Liver (tissue), 9 donors: ENCODE measurements around the gene TAGLN2. TPM values are rescaled to one million over a fixed set of nuclear protein-coding genes. Genes with fewer than 3 reads are reported as not detected.

ENCODE experiments used
- DNase-seq: peaks from one replicate; pipeline ENCODE4 v3.0.0-alpha.2; 2017; ENCODE audit warnings: low spot score
- H3K27ac ChIP-seq, 2 donors: one replicate each; pipeline ENCODE4 v1.7.0; 2013; ENCODE audit warnings: inconsistent platforms in 2 of 2, low read length in 2 of 2, control low read depth in 1 of 2, low read depth in 1 of 2, mild to moderate bottlenecking in 1 of 2
- H3K27me3 ChIP-seq, 4 donors: one replicate each; pipeline versions ENCODE4 v1.6.1 to v1.7.0; 2013; ENCODE audit warnings: low read length in 3 of 4, inconsistent platforms in 1 of 4, mild to moderate bottlenecking in 1 of 4, moderate library complexity in 1 of 4; ENCODE audit not compliant: control insufficient read depth in 4 of 4, insufficient read depth in 4 of 4
- H3K36me3 ChIP-seq, 4 donors: one replicate each; pipeline versions ENCODE4 v1.6.1 to v1.7.0; 2013; ENCODE audit warnings: low read length in 3 of 4, mild to moderate bottlenecking in 3 of 4, low read depth in 1 of 4, moderate library complexity in 1 of 4; ENCODE audit not compliant: control insufficient read depth in 4 of 4, insufficient read depth in 3 of 4
- H3K4me1 ChIP-seq, 4 donors: one replicate each; pipeline versions ENCODE4 v1.6.1 to v1.7.0; 2013; ENCODE audit warnings: low read length in 3 of 4, mild to moderate bottlenecking in 3 of 4, moderate library complexity in 1 of 4; ENCODE audit not compliant: control insufficient read depth in 4 of 4, insufficient read depth in 4 of 4
- H3K4me3 ChIP-seq, 3 donors: one replicate each; pipeline versions ENCODE4 v1.6.1 to v1.7.0; 2013; ENCODE audit warnings: low read length in 3 of 3, control low read depth in 1 of 3, low read depth in 1 of 3, mild to moderate bottlenecking in 1 of 3
- H3K9ac ChIP-seq, 2 donors: one replicate each; pipeline ENCODE4 v1.7.0; 2013; ENCODE audit warnings: low read length in 2 of 2, mild to moderate bottlenecking in 2 of 2, moderate library complexity in 2 of 2, control low read depth in 1 of 2, low read depth in 1 of 2
- H3K9me3 ChIP-seq, 4 donors: one replicate each; pipeline versions ENCODE4 v1.6.1 to v1.7.0; 2013; ENCODE audit warnings: low read length in 3 of 4; ENCODE audit not compliant: control insufficient read depth in 4 of 4
- EGR1 ChIP-seq, 2 donors: IDR thresholded peaks; 2 replicates each; pipeline ENCODE4 v1.6.1; 2016 to 2018; ENCODE audit warnings: antibody characterized with exemption in 2 of 2, low read depth in 2 of 2
- FOXA1 ChIP-seq: IDR thresholded peaks from 2 replicates; pipeline ENCODE4 v1.6.1; 2016; ENCODE audit warnings: antibody characterized with exemption
- FOXA2 ChIP-seq: IDR thresholded peaks from 2 replicates; pipeline ENCODE4 v1.6.1; 2016; ENCODE audit warnings: antibody characterized with exemption
- HNF4A ChIP-seq, 2 donors: conservative IDR thresholded peaks; 2 replicates each; pipeline ENCODE4 v1.6.1; 2016; ENCODE audit warnings: antibody characterized with exemption in 2 of 2, mild to moderate bottlenecking in 2 of 2
- HNF4G ChIP-seq: IDR thresholded peaks from 2 replicates; pipeline ENCODE4 v1.6.1; 2016; ENCODE audit warnings: antibody characterized with exemption
- NR2F2 ChIP-seq: IDR thresholded peaks from 2 replicates; pipeline ENCODE4 v1.6.1; 2016; ENCODE audit warnings: antibody characterized with exemption
- RAD21 ChIP-seq, 2 donors: IDR thresholded peaks; 2 replicates each; pipeline ENCODE4 v1.6.1; 2016; ENCODE audit warnings: antibody characterized with exemption in 2 of 2, mild to moderate bottlenecking in 2 of 2
- RXRA ChIP-seq, 2 donors: IDR thresholded peaks; 2 replicates each; pipeline ENCODE4 v1.6.1; 2017 to 2018; ENCODE audit warnings: antibody characterized with exemption in 2 of 2, mild to moderate bottlenecking in 1 of 2
- SP1 ChIP-seq: IDR thresholded peaks from 2 replicates; pipeline ENCODE4 v1.6.1; 2018; ENCODE audit warnings: antibody characterized with exemption, mild to moderate bottlenecking
- TAF1 ChIP-seq: conservative IDR thresholded peaks from 2 replicates; pipeline ENCODE4 v1.6.1; 2016; ENCODE audit warnings: antibody characterized with exemption, mild to moderate bottlenecking
- YY1 ChIP-seq: IDR thresholded peaks from 2 replicates; pipeline ENCODE4 v1.6.1; 2016; ENCODE audit warnings: antibody characterized with exemption, mild to moderate bottlenecking
- WGBS: extraction: QIAGEN DNeasy Blood & Tissue Kit; methylation state at CpG from one replicate; pipeline ENCODE4 v1.1.7; 2013; 5-methylcytosine and 5-hydroxymethylcytosine counted together
- polyA plus RNA-seq, 2 donors: library from polyadenylated mRNA; stranded (reverse) in 1 of 2; unstranded in 1 of 2; fragments of 200-250 nt in 1 of 2; fragments of >200 nt in 1 of 2; fragmentation: Nextera tagmentation in 1 of 2; extraction: Ambion mirVana in 1 of 2; gene quantifications; one replicate each; pipeline versions ENCODE4 v1.2.1 to v1.2.3, GENCODE V29; 2013 to 2015
- total RNA-seq, 2 donors: library from RNA; depleted of rRNA; stranded (reverse); fragments of >200 nt; gene quantifications; one replicate each; pipeline ENCODE4 v1.2.3, GENCODE V29; 2014
- TF ChIP-seq, protein P1 (sequence below): fragments of 150-350 bp; IDR thresholded peaks from 2 replicates; pipeline ENCODE4 v1.5.1; 2017; ENCODE audit warnings: improper control_type of control experiment, low read depth, low read length; ENCODE audit not compliant: missing input control
- donor health status: healthy.
- donor health status: healthy.
- donor health status: healthy.
- donor health status: healthy.
- donor health status: healthy.

Gene TAGLN2
- total and polyA plus RNA-seq, 4 donors: 46.4 to 113 (median 79.8) TPM

- TF ChIP-seq, protein P1, sequence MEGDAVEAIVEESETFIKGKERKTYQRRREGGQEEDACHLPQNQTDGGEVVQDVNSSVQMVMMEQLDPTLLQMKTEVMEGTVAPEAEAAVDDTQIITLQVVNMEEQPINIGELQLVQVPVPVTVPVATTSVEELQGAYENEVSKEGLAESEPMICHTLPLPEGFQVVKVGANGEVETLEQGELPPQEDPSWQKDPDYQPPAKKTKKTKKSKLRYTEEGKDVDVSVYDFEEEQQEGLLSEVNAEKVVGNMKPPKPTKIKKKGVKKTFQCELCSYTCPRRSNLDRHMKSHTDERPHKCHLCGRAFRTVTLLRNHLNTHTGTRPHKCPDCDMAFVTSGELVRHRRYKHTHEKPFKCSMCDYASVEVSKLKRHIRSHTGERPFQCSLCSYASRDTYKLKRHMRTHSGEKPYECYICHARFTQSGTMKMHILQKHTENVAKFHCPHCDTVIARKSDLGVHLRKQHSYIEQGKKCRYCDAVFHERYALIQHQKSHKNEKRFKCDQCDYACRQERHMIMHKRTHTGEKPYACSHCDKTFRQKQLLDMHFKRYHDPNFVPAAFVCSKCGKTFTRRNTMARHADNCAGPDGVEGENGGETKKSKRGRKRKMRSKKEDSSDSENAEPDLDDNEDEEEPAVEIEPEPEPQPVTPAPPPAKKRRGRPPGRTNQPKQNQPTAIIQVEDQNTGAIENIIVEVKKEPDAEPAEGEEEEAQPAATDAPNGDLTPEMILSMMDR: no peak
- no peak for TF ChIP-seq FOXA2
- no peak for TF ChIP-seq HNF4G
- no peak for TF ChIP-seq FOXA1
- peak; percentile 94 for TF ChIP-seq NR2F2
- no peak for TF ChIP-seq TAF1
- peak; percentile 87 for TF ChIP-seq SP1
Observed at GRCh38 chr1:159922511-159923202, 2.6 kb downstream of the TAGLN2 start (continued).

- Histone ChIP-seq H3K4me1 (peaks cover 12 to 37% (median 23%) of the 10 kb centered on the region in 4 donors), H3K36me3 (peaks cover 8 to 30% (median 21%) of the 10 kb centered on the region in 4 donors), H3K27ac (peak overlapping the region; percentile 95 to 97), H3K9ac (no peak overlapping the region), H3K27me3 (no peaks in the 10 kb centered on the region), H3K9me3 (no peaks in the 10 kb centered on the region), H3K4me3 (peak overlapping the region in 2 of 3 donors; percentile 9 to 18)
- WGBS: 71% methylated on average over 18 of the region's 18 CpGs
- peak; percentile 6 for TF ChIP-seq YY1
- no peak for TF ChIP-seq TAF1
- DNase-seq: no peak
Observed at GRCh38 chr1:159921700-159922504, 3.4 kb downstream of the TAGLN2 start.

DNA sequence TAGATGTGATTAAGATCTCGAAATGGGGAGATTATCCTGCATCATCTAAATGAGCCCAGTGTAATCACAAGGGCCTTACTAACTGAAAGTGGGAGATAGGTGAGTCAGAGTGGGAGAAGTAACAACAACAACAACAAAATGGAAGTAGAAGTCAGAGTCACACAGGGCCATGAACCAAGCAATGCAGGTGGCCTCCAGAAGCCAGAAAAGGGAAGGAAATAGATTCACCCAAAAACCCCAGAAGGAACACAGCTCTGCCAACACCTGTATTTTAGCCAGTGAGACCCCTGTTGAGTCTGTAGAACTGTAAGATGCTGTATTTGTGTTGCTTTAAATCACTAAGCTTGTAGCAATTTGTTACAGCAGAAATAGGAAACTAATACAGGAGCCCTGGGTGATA lies 4.1 kb downstream of the TAGLN2 start:
- H3K4me1 ChIP-seq: peaks cover 12 to 36% (median 25%) of the 10 kb centered on the region in 4 donors
- H3K27me3 ChIP-seq: no peaks in the 10 kb centered on the region
- TF ChIP-seq RXRA (IDR thresholded peaks at IDR 0.05) (no peak), SP1 (no peak), FOXA1 (no peak), NR2F2 (no peak), TAF1 (no peak), YY1 (no peak), HNF4A (conservative IDR thresholded peaks at IDR 0.05) (no peak), EGR1 (IDR thresholded peaks at IDR 0.05; ENCODE audit: low read depth in 2 of 2) (no peak)
- WGBS: 77% methylated on average over 1 of the region's 1 CpG
- H3K9ac ChIP-seq: no peak overlapping the region
- DNase-seq: no peak
- peak overlapping the region; percentile 95 to 97 for H3K27ac ChIP-seq
- no peaks in the 10 kb centered on the region for H3K9me3 ChIP-seq
- no peak overlapping the region for H3K4me3 ChIP-seq
- peaks cover 8 to 31% (median 23%) of the 10 kb centered on the region in 4 donors for H3K36me3 ChIP-seq

DNA sequence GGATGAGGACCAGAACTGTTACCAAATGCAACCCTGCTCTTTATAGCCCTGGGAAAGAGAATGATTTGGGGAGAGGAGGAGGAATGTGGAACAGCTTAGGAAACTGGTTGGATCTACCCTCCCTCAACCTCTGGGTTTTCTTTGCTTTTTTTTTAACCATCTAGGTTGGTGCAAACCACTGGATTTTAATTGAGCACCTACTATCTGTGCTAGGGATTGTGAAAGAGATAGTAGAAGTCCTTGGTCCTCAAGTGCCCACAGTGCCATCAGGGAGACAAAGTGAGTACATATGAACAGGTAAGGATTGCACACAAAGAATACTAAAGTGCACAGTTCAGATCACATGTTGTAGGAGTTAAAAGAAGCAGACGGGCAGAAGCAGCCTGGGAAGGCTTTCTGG lies 4.7 kb downstream of the TAGLN2 start:
- no peak for TF ChIP-seq RAD21 (IDR thresholded peaks at IDR 0.05)
- Histone ChIP-seq H3K9me3 (no peaks in the 10 kb centered on the region), H3K9ac (no peak overlapping the region), H3K4me1 (peaks cover 12 to 30% (median 23%) of the 10 kb centered on the region in 4 donors), H3K27me3 (no peaks in the 10 kb centered on the region), H3K36me3 (peaks cover 8 to 31% (median 23%) of the 10 kb centered on the region in 4 donors), H3K27ac (no peak overlapping the region), H3K4me3 (no peak overlapping the region)
- WGBS: 92% methylated on average over 1 of the region's 1 CpG
- DNase-seq: no peak
